Spleen (tissue), 7 donors: ENCODE results near the gene VWA2.

ENCODE experiments used
- POLR2A ChIP-seq, 3 donors: fragments of 450-650 bp; IDR thresholded peaks; one replicate each; pipeline ENCODE4 v1.5.1; 2017; ENCODE audit warnings: antibody characterized with exemption in 3 of 3, mild to moderate bottlenecking in 1 of 3
- POLR2AphosphoS5 ChIP-seq, 3 donors: sonication (generic); formaldehyde crosslinking; IDR thresholded peaks; one replicate each; pipeline ENCODE4 v1.5.1; 2017; ENCODE audit warnings: antibody characterized with exemption in 3 of 3
- TF ChIP-seq, protein P1 (sequence below), 11 experiments: fragments of 200-600 bp in 7 of 11; fragments of 450-650 bp in 4 of 11; sonication (generic) in 4 of 11; IDR thresholded peaks in 8 of 11; conservative IDR thresholded peaks in 3 of 11; 1 replicate in 7 of 11; 2 replicates in 4 of 11; pipeline versions ENCODE4 v1.4.0 to v1.8.0; 2016 to 2021; ENCODE audit warnings: antibody characterized with exemption in 11 of 11, inconsistent platforms in 4 of 11, mild to moderate bottlenecking in 1 of 11
- donor health status: DM: no; HTN: no; CAD: no; lungs with moderate emphysema.
- donor health status: DM: no; HTN: no; CAD: no.
- donor health status: DM: no; HTN: no; CAD: no.

DNA sequence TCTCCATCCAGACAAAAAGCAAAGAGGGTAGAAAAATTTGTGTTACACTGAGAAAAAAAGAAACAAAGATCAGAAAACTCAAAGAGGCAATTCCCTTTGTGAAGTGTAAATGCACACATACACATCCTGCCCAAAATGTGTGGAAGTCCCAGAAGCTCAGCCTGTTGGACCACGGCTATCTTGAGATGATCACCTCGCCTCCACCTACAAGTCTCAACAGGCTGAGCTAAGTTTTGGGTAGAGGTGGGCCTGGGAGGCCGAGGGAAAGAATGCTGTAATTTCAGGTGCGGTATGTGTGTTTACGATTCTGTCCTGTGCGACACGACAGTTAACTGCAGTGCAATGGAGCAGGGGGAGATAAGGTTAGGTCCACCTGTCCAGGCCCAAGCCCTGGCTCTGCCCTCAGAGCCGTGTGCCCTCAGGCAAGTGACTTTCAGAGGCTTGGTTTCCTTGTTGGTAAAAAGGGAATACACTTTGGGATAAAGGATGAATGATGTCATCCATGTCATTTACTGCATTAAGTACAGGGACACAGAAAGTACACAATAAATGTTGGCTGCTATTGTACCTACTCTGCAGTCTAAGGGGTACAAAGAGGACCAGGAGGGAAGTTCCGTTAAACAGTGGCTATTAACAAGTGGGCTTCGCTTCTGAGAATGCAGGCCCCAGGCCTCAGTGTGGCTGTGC, 97.9 kb downstream of the VWA2 start:
- TF ChIP-seq POLR2A (IDR thresholded peaks at IDR 0.05): no peak
- TF ChIP-seq, protein P1, sequence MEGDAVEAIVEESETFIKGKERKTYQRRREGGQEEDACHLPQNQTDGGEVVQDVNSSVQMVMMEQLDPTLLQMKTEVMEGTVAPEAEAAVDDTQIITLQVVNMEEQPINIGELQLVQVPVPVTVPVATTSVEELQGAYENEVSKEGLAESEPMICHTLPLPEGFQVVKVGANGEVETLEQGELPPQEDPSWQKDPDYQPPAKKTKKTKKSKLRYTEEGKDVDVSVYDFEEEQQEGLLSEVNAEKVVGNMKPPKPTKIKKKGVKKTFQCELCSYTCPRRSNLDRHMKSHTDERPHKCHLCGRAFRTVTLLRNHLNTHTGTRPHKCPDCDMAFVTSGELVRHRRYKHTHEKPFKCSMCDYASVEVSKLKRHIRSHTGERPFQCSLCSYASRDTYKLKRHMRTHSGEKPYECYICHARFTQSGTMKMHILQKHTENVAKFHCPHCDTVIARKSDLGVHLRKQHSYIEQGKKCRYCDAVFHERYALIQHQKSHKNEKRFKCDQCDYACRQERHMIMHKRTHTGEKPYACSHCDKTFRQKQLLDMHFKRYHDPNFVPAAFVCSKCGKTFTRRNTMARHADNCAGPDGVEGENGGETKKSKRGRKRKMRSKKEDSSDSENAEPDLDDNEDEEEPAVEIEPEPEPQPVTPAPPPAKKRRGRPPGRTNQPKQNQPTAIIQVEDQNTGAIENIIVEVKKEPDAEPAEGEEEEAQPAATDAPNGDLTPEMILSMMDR (IDR thresholded peaks at IDR 0.05 in 8 of 11, conservative IDR thresholded peaks at IDR 0.05 in 3 of 11): no peak
- TF ChIP-seq POLR2AphosphoS5 (IDR thresholded peaks at IDR 0.05): no peak
